COLO829 (cell line): ENCODE results near the gene RNF152.

ENCODE experiments used
- DNase-seq: peaks from one replicate; pipeline ENCODE4 v3.0.0; 2012; ENCODE audit warnings: low spot score

RNF152 gene

DNA sequence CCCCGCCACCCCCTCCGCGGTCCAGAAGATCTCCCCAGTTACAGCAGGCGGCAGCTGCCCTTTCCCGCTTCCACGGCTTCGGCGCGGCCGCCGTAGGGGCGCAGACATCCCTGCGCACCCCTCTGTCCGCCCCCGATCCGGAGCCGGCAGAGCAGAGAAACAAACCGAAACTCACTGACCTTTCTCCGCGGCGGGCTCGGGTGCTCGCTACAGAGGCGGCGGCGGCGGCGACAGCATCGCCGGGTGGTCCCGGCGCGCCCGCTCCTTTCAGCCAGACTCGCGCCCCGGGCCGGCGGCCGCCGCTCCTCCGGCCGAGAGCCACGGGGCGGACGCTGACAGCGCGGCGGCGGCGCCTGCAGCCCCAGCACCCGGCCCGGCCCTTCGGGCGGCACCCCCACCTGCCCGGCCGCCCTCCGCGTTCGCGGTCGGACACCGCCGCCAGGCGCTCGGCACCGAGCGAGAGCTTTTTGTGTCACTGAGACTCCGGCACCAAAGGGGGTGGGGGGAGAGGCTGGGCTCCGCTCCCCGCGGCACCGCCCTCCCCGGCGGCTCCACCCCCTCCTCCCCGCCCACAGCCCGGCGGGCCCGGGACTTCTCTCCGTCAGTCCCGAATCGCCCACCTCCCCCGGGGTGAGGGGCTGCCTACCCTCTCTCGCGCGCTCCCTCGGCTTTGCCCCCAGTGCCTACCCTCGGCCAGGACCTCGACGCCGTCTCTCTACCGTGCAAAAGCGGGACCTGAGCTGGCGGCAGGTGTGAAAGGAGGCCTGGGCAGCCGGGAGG, 1.4 kb upstream of the RNF152 start:
- DNase-seq = peak; percentile 45

DNA sequence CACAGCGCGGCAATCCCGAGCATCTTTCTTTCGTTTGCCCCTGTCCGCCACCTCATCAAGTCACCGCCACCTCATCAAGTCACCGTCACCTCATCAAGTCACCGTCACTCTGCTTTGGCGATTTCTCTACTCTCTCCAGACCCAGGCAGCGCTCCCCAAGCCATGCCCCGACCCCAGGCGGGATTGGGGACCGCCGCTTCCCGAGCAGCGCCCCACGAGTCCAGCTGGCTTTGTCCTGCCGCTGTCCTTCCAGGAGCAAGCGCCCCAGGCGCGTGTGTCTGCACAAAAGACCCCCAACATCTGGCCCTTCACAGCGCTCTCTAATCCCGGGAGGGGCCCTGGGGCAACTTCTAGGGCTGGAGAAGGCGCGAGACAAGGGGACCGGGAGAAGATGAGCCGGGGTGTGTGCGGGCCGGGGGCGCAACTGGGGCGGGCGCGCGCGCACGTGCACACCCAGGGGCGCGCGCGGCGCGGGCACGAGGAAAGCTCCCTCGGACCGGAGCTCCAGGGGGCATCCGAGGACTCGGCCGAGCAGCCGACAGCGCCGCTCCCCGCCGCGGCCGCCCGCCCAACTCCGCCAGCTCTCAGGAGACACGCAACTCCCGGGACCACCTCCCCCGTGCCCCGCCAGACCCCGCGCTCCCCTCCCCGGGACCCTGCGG, 633 bp upstream of the RNF152 start:
- DNase-seq = no peak

DNA sequence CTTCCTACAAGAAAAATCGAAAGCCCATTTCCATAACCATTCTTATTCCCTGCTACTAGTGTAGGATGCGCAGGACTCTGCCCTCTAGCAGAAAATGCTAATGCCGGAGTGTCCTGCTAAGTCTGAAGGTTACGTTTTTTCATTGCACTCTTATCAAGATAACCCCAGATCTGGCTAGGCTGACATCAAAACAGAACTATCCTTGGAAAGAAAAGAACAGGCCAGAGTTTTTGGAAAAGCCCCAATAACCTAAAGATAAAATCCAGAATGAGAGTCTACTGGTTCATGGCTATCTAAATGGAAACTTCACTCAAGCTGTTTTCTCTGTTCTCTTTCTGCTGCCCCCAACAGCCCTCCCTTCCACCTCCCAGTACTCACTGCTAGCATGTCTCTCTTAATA, 913 bp downstream of the RNF152 start:
- DNase-seq = no peak

DNA sequence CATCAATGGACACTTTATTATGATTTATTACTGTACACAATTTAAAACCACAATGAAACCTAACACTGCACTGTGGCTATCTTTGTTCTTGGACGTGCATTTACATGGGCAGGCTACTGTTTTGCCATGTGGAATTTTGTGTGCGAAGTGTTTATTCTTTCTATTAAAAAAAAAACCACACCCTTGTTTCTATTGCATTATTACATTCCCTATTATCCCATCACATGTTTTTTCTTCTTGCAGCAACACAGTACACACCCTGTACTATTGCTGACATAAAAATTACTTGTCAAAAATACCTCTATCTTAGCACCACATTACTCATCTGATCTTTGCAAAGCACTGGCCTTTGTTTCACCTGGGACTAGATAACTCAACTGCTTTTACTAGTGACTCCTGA, 1.5 kb downstream of the RNF152 start:
- no peak for DNase-seq

DNA sequence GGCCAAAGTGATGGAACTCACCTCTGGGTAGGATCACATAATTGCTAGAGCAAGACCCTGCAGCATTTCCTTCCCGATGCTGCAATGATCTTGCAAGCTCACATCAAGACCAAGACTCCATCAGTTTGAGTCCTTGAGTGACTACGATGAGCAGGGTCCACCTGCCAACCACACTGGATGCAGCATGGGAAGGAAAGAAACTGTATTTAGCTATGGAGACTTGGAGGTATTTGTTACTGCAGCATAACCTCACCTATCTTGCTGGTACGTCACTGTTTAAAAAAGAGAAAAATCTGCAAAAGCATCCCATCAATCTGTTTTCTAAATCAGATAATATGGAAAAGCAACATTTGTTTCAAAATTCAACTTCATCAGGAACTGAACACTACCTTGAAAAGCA, 2.5 kb downstream of the RNF152 start:
- no peak for DNase-seq

DNA sequence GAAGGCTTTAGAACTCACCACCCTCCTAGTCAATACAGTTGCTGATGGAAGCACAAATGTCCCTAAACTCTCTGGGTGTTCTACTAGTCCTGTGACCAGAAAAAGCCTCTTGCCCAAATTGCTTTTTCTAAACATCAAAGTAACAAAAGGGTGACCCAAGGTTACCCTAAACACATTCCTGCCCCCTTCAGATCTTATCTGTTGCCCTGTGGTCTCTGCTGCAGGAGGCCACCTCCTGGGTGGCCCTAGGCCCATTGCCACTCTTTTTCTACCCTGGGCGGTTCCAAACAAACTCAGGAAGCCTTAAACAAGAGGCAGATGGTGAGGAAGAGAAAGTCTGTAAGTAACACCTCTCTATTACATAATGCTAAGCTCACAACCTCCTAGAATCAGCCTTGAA, 3.3 kb downstream of the RNF152 start:
- no peak for DNase-seq

DNA sequence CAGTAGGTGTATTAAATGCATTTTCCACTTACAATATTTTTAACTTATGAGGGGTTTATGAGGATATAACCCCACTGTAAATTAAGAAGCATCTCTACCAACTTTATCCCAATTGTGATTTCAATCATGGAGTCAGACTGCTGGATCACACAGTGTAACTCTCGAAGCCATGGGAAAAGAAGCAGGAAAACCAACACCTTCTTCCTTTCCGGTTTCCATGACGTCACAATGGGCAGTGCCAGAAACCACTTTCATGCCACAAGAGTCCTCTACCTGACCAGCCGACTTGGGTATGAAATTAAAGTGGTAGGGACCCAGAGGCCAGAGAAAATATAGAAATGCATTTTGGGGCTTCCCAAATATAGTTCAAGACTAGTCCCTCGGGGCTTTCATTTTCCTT, 4.2 kb downstream of the RNF152 start:
- DNase-seq = no peak

DNA sequence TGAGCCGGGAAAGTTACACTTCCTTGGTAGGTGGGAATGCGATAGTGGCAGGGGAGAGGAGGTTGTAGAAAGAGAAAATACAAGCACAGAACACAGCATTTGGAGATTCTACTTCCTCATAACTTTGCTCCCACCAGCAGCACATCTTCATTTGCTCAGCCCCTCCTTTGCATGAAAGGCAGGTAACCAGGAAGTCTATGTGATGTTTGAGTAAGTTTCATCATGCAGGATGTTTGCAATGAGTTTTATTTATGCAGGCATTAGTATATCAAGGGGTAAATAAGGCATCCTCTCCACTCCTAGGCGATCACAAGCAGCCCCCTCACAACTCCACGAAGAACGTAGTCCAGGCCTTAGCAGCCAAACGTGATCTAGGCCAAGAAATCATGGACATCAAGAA, 5.0 kb downstream of the RNF152 start:
- no peak for DNase-seq

DNA sequence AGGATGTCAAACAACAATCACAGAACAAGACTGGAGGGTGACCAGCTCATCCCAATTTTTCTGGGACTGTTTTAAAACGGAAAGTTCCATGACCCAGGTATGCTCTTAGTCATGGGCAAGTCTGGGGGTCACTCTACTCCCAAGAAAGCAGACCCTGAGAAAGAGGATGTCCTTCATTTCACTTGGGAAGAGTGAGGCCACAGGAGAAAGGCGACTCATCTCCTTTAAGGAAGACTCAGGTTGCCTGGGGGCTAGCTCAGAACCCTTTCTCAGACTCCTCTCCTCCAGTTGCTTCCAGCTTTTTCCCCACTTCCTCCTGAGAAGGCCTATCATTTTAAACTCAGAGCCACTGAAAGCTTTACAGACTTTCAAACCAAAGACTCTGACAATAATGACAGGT, 9.3 kb downstream of the RNF152 start:
- DNase-seq = no peak

DNA sequence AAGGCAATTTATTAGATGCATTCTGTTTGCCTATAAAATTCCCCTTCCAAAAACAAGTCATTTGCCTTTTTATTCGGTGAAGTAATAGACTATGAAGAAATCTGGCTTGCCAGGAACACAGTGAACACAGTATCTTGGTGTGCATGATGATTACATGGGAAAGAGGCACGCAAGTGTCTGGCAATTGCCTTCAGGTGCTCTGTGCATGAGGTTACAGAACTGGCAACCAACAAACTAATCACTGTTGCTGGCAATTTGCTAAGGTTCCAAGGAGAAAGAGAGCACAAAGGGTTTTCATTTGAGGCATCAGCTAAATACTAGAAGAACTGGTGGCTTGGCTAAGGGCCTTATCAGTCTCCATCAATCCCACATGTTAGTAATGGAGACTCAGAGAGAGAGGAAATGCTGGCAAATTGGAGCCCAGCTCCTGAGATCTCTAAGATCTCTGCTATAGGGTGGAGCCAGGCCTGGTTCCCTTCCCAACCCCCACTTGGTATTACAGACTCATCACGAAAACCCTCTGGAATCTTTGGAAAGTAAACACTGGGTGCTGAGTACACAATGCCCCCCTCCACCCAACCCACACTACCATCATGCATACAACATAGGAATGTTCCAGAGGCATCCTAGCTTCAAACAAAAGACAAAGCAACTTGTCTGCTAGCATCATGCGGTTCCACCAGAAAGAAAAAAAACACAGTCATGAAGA, 10.4 kb downstream of the RNF152 start:
- no peak for DNase-seq

DNA sequence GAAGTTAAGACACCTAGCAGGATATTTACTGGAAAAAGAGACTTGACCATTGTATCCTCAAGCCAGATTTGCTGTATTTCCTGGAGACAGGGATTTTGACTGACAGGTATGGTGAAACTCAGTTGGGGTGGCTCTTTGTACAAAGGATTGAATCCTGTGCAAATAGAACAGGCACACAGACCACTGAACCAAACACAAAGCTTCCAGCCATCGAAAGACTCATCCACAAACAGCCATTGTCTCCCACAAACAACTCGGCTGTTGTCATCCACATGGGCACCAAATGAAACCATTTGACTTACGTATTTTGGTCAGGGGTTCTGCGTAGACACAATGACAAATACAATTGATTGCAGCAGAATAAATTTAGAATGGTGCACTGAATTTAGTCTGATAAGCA, 15.9 kb downstream of the RNF152 start:
- DNase-seq = no peak

DNA sequence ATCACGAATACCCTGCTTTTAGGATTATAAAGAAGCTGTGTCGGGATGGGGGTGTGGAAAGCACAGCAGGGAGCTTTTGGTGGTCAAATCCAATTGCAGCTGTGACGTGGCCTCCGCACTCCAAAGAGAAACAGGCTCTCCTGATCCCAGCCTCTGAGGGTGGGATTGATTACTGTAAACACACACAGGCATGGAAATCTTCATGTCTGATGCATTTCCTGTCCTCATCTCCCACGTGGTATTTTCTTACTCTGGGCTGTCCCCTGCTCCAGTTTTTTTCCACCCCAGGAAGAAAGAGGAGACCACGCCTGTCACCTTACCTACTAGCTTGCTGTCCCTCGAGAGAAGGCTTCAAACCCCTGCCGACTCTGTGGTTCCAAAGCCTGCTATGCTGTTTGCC, 22.7 kb downstream of the RNF152 start:
- no peak for DNase-seq

DNA sequence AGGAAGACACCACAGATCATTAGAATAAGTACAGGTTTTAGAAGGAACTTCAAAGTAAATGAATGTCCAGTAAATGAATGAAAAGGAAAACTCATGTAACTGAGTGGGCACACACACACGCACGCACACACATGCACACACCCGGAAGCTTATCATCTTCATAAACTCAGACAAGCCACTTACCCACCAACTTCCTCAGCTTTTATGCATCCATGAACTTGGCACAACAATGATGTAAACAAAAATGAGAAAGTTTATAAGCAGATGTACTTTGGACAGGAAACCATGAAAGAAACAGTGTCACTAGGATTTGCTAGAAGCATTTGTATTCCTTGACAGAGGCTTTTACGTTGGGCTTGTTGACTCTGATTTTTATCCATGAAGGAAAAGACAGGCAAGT, 23.2 kb downstream of the RNF152 start:
- DNase-seq = no peak

DNA sequence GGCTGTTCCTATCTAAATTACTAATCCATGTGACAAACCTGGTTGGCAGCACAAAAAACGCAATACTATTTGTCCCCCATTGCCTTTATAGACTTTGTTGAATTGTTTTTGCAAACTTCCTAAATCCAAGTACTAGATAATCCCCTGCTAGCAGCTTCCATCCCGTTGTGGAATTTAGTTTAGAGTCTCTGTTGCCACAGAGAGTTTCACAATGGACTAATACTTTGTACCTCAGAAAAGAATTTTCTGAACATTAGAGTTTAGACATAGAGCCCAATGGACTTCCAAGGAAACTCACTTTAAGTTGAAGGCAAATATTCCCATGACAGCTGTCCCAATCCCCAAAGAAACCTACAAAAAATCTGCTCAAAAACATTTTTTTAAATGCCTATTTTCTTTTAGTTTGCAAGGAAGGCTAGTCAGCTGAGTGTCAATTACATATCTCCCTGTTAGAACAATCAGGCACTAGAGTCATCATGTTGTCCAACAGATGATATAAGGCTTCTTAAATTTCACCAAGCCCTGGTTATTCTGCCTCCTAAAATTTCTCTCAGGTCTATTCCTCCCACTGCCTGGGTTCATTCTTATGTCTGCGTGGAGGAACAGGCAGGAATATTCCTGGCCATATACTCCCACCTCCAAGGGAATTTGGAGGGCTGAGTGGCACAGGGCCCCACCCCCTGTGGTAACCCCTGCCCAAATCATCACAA, 27.2 kb downstream of the RNF152 start:
- no peak for DNase-seq

DNA sequence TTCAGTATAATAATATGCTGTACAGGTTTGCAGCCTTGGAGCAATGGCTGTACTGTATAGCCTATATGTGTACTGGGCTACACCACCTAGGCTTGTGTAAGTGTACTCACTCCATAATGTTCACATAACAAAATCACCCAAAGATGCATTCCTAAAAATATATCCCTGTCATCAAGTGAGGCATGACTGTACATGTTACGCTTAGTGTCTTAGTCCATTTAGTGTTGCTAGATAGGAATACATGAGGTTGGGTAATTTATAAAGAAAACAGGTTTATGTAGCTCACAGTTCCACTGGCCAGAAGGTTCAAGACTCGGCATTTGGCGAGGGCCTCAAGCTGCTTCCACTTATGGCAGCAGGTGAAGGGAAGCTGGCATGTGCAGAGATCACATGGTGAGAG, 31.4 kb downstream of the RNF152 start:
- DNase-seq = no peak

DNA sequence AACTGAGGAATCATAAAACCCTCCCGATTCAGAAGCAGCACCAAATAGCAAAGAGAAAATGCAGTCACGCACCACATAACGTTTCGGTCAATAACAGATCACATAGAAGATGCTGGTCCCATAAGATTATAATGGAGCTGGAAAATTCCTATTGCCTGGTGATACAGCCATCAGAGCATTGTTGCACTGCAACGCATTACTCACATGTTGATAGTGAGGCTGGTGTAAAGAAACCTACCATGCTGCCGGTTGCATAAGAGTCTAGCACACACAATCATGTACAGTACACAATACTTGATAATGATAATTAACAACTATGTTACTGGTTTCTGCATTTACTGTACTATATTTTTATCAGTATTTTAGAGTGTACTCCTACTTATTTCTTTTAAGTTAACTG, 32.5 kb downstream of the RNF152 start:
- no peak for DNase-seq

DNA sequence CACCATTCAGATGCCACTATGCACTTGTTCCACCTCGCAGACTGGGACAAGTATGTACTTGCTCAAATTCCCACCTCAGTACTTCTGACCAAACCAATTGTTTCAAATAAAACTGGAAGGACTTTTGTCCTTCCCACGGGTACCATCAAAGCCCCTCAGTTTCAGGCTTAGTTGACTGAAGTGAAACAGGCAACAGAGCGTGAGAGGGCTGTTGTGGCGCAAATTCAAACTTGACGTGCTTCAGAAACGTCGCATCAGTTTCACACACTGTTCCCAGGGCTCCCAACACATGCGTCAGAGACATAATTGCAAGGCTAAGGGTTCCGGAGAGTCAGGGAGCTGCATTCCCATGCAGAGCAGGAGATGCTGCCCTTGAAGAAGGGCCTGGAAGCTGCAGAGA, 33.7 kb downstream of the RNF152 start:
- DNase-seq = no peak

DNA sequence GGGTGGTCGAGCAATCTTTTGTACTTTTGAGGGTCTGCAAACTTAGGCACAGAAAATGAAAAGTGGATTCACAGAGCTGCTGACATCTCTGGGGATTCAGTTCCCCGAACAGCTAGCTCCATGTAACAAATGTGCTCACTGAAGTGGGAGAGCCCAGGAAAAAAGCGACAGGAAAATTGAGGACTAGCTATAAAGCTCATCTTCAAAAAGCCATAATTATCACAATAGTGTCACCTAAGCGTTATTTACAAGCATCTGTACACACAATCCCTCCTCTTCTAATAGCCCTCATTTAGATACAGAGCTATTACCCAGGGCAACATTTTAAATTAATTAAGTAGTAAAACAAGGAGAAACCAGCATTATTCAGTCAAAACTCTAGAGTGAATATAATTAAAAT, 36.1 kb downstream of the RNF152 start:
- DNase-seq = no peak

DNA sequence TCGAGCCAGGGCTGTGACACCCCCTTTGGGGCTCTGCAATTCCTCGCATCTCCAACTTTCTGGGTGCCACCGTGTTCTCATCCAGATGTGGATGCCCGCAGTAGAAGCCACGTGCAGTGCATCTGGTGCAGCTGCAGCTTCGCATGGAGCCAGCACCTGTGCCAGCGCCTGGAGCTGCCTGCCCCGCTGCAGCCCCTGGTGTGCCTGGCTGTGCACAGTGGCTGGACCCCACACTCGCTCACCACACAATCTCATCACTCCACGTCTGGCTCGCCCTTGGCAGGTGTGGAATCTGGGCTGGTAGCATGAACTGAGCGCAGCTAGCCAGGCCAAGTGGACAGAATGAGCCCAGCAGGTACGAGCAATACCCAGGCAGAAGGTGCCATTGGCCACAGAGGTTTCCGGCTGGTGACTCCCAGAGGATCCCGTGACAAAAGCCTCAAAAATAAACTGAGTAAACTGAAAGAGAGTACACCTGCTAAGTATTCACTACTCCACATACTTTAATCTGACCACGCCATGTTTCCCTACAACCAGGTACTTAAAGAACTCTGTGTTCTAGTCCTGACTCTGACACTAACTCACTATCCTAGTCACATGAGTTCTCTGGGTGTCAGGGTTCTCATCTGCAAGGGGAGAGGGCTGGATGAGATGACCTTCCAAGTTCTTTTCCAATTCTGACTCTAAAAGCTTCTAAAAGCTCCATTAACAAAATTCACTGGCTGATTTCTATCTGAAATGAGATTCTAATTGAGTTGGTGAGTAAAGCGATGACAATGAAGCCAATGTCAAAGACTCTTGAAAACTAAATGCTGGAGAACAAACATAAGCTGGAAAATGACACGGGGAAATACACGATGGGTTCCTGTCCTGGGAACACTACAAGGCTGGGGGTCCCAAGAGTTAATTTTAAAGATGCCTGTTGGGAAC, 37.1 kb downstream of the RNF152 start:
- DNase-seq = no peak

DNA sequence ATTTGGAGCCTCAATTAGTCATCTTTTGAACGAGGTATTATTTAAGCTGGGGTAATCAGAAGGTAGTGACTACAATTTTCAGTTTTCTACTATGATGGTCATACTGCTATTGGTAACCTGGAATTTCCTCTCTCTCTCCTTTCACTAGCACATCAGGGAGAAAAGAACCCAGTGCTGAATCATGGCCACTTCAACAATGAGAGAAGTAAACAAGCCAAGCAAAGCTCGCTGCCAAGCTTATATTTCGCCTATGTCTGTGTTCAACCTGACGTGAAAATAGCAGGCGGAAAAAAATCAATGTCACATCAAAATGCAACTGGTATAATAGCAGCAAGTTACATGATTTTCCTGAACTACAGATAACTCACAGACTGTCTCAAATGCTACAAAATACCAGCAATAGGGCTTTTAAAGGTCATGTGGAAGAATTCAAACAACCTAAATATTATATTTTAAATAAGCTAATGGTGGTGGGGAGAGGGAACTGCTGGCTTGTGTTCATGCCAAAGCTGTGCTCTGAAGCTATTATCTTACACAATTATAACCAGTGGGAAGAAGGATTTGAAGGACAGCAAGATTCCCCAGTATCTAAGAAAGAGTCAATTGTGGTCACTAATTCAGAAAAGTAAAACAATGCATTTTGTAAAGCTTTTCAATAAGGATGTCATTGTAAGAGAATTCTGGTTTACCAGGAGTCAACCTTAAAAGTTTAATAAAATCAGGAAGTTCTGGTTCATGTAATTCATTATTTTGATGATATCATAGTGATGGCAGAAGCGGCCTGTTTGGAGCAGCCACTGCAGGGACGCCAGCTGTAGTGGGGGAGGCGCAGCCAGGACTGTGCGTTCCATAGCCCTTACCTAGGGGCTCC, 38.0 kb downstream of the RNF152 start:
- DNase-seq = no peak

DNA sequence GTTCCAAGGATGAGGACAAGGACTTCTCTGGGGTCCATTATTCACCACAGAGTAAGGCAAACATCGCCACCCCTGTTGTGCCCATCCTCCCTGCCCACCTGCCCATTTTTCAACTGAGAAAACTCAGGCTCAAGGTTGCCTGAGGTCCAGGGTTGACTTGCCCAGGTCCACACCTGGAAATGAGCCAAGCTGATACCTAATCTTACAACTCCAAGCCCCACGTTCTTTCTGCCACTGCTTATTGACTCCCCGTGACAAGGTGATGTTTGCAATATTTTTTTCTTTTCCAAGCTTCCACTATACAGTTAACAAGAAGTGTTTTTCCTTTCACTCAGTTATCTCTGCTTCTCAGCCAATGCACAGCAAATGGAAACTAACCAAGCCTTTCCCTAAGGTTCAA, 39.0 kb downstream of the RNF152 start:
- no peak for DNase-seq
